Naive thymus-derived CD4-positive, alpha-beta T cell (primary cell): ENCODE results near the gene PDCD11. TPM values are rescaled to one million over a fixed set of nuclear protein-coding genes. Genes with fewer than 3 reads are reported as not detected.
A peak's percentile ranks its signal among the peaks of the same experiment; 100 is the strongest.

Experiments used
- ATAC-seq: fragments of 150-1000 bp; cut with Tn5 transposase; 2 replicates; pipeline ENCODE4 v1.10.0; 2021; ENCODE audit warnings: mild to moderate bottlenecking, moderate library complexity
- CTCF ChIA-PET: fragments of 350-600 bp; sonication (Branson Sonifier 250); formaldehyde crosslinking; loops from one replicate; lab custom pipeline; 2021; ENCODE audit warnings: antibody characterized with exemption; lab: Charles Lee
- POLR2A ChIA-PET: fragments of 350-600 bp; sonication (Branson Sonifier 250); formaldehyde crosslinking; loops from one replicate; lab custom pipeline; 2021; ENCODE audit warnings: antibody characterized with exemption, inconsistent platforms; lab: Charles Lee
- DNase-seq, 9 donors: peaks; one replicate each; pipeline versions ENCODE4 v3.0.0 to v3.0.0-alpha.2; 2020 to 2022; ENCODE audit warnings: mixed read lengths in 1 of 9
- H3K27ac ChIP-seq: one replicate; pipeline ENCODE4 v1.7.0; 2013; ENCODE audit warnings: mild to moderate bottlenecking, low read depth, low read length, moderate library complexity
- H3K27me3 ChIP-seq, 2 donors: one replicate each; pipeline ENCODE4 v1.7.0; 2013; ENCODE audit warnings: low read length in 2 of 2, mild to moderate bottlenecking in 2 of 2, moderate library complexity in 2 of 2; ENCODE audit not compliant: control insufficient read depth in 2 of 2, insufficient read depth in 2 of 2
- H3K36me3 ChIP-seq, 3 experiments: 1 replicate in 2 of 3; 2 replicates in 1 of 3; pipeline ENCODE4 v1.7.0; 2013; ENCODE audit warnings: low read length in 3 of 3, mild to moderate bottlenecking in 3 of 3, moderate library complexity in 1 of 3; ENCODE audit not compliant: insufficient read depth in 3 of 3, control insufficient read depth in 2 of 3
- H3K4me1 ChIP-seq, 2 donors: one replicate each; pipeline ENCODE4 v1.7.0; 2013; ENCODE audit warnings: low read length in 2 of 2, mild to moderate bottlenecking in 2 of 2, moderate library complexity in 1 of 2; ENCODE audit not compliant: control insufficient read depth in 2 of 2, insufficient read depth in 2 of 2
- H3K4me3 ChIP-seq: 2 replicates; pipeline ENCODE4 v1.7.0; 2013; ENCODE audit warnings: mild to moderate bottlenecking, low read length
- H3K9me3 ChIP-seq, 3 experiments: 1 replicate in 2 of 3; 2 replicates in 1 of 3; pipeline ENCODE4 v1.7.0; 2013; ENCODE audit warnings: low read length in 3 of 3; ENCODE audit not compliant: control insufficient read depth in 2 of 3
- H3K27ac Mint-ChIP-seq, 9 donors: one replicate each; pipeline ENCODE4 v1.8.0; 2020 to 2022; ENCODE audit warnings: mixed read lengths in 9 of 9, mild to moderate bottlenecking in 8 of 9, moderate library complexity in 5 of 9, inconsistent platforms in 2 of 9
- H3K27me3 Mint-ChIP-seq, 5 donors: one replicate each; pipeline ENCODE4 v1.8.0; 2021 to 2022; ENCODE audit warnings: mixed read lengths in 5 of 5, mild to moderate bottlenecking in 1 of 5
- H3K36me3 Mint-ChIP-seq, 5 donors: one replicate each; pipeline ENCODE4 v1.8.0; 2020 to 2022; ENCODE audit warnings: mixed read lengths in 5 of 5, mild to moderate bottlenecking in 3 of 5, inconsistent platforms in 1 of 5
- H3K4me1 Mint-ChIP-seq, 7 donors: one replicate each; pipeline ENCODE4 v1.8.0; 2020 to 2022; ENCODE audit warnings: mixed read lengths in 7 of 7, mild to moderate bottlenecking in 3 of 7, inconsistent platforms in 1 of 7
- H3K4me3 Mint-ChIP-seq, 10 donors: one replicate each; pipeline ENCODE4 v1.8.0; 2020 to 2022; ENCODE audit warnings: mild to moderate bottlenecking in 10 of 10, mixed read lengths in 10 of 10, moderate library complexity in 6 of 10, inconsistent platforms in 2 of 10
- H3K9me3 Mint-ChIP-seq, 11 donors: one replicate each; pipeline ENCODE4 v1.8.0; 2020 to 2022; ENCODE audit warnings: mixed read lengths in 11 of 11, mild to moderate bottlenecking in 4 of 11, inconsistent platforms in 1 of 11, moderate library complexity in 1 of 11
- intact Hi-C, 2 donors: fragments of 100-400 bp; cut with micrococcal nuclease; formaldehyde crosslinking; loops; one replicate each; pipeline ENCODE4 v1.15.1; 2023
- polyA plus RNA-seq, 2 donors: library from polyadenylated mRNA; unstranded; fragments of 300-500 nt; fragmentation: Illumina TruSeq; gene quantifications; one replicate each; pipeline ENCODE4 v1.2.3, GENCODE V29; 2021
- total RNA-seq, 6 experiments: library from RNA in 5 of 6; stranded (reverse) in 5 of 6; gene quantifications; 1 replicate in 5 of 6; 2 replicates in 1 of 6; pipeline ENCODE4 v1.2.3 and lab custom pipeline; 2021 to 2026

Gene PDCD11
- total and polyA plus RNA-seq, 7 experiments from 2014 or later = 7.5 to 56.3 (median 31.9) TPM

DNA sequence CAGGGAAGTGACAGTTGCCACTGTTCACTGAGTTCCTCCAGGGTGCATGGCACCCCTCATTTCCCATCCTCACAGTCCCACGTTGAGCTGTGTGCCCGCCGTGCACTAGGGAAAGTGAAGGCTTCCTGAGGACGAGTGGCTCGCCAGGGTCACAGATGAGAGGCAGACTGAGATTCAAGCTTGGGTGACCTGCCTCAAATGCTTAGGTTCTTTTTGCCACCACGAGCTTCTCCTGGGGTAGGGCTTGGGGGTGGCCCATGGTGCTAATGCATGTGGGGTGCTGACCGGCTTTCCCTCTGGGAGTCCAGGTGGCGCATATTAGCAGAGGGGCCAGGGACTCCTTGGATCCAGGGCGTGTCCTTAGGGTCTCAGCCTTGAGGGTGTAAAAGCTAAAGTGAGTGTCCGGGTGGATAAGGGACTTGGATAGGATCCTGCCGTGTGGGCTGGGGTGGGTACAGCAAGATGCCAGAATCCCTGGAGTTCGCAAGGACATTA lies 53.8 kb downstream of the PDCD11 start:
- Mint-ChIP-seq H3K27ac (peak overlapping the region in 7 of 9 donors; percentile 51 to 93 (median 79)), H3K36me3 (peaks cover 0 to 30% (median 8%) of the 10 kb centered on the region in 5 donors), H3K9me3 (peaks cover 0 to 1% (median 0%) of the 10 kb centered on the region in 11 donors), H3K4me1 (peaks cover 27 to 60% (median 47%) of the 10 kb centered on the region in 7 donors), H3K27me3 (no peaks in the 10 kb centered on the region), H3K4me3 (peak overlapping the region in 8 of 10 donors; percentile 53 to 97 (median 85))
- CTCF ChIA-PET = no interaction called here
- Histone ChIP-seq H3K9me3 (no peaks in the 10 kb centered on the region), H3K27me3 (no peaks in the 10 kb centered on the region), H3K4me3 (peak overlapping the region; percentile 77), H3K4me1 (peaks cover 18 to 34% of the 10 kb centered on the region in 2 donors), H3K27ac (peak overlapping the region; percentile 63), H3K36me3 (peaks cover 0 to 39% (median 3%) of the 10 kb centered on the region in 3 experiments)
- DNase-seq (no peak), ATAC-seq (no peak)
- intact Hi-C loops = loop anchor here in 1 of 2 donors (5.0 kb wide), 1 partner anchor 33 kb away; no protein-coding TSS in a partner anchor
- POLR2A ChIA-PET = interaction anchor here (1.3 kb wide), 1 partner anchor 16 kb away, joined by 3 read pairs; no protein-coding TSS in a partner anchor

DNA sequence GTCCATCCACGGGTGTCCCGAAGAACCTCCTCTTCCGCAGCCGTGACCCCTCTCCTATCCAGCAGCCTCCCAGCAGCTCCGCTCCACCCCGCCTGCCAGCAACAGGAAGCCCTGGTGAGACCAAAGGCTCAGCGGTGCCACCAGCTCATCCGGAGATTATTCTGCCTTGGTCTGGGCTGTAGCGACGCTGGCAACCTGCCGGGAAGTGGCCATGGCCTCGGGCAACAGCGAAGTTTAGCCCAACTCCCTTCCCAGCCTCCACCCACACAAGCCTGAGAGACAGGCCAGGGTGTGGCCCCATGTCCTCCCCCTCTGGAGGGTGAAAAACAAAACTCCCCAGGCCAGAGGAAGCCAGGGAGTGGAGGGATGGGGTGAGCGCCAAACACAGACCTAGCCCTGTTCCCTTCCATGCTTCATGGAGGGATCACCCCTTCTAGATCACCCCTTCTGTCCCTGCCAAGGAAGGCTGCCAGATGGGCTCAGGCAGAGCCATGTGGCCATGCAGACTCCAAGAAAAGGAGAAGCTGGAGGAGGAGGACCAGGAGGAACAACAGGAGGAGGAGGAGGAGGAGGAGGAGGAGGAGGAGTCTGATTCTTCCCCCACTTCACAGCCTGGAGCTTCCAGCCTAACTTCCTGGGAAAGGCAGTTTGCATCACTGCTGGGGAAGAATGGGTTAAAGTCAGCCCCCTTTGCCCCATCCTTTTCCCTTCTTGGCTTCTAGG lies 54.8 kb downstream of the PDCD11 start:
- POLR2A ChIA-PET = interaction anchor here (0.6 to 2.5 kb wide), 5 partner anchors 9 to 672 kb away, joined by 3 to 12 read pairs (median 3); no protein-coding TSS in a partner anchor
- Histone ChIP-seq H3K27ac (peak overlapping the region; percentile 63), H3K4me1 (peaks cover 18 to 34% of the 10 kb centered on the region in 2 donors), H3K4me3 (peak overlapping the region; percentile 77), H3K9me3 (no peaks in the 10 kb centered on the region), H3K36me3 (peaks cover 0 to 29% (median 0%) of the 10 kb centered on the region in 3 experiments), H3K27me3 (no peaks in the 10 kb centered on the region)
- peaks cover 0 to 30% (median 8%) of the 10 kb centered on the region in 5 donors for H3K36me3 Mint-ChIP-seq
- DNase-seq (peak in 7 of 9 donors; percentile 31 to 46 (median 44)), ATAC-seq (peak; percentile 71)
- H3K27ac Mint-ChIP-seq = peak overlapping the region; percentile 71 to 96 (median 79)
- peak overlapping the region; percentile 82 to 97 (median 90) for H3K4me3 Mint-ChIP-seq
- peaks cover 27 to 56% (median 47%) of the 10 kb centered on the region in 7 donors for H3K4me1 Mint-ChIP-seq
- H3K27me3 Mint-ChIP-seq = no peaks in the 10 kb centered on the region
- CTCF ChIA-PET = interaction anchor here (0.7 to 1.0 kb wide), 3 partner anchors 18 to 32 kb away, joined by 3 read pairs; partner anchors contain the start of gene CALHM3
- peaks cover 0 to 1% (median 0%) of the 10 kb centered on the region in 11 donors for H3K9me3 Mint-ChIP-seq
- intact Hi-C loops = loop anchor here (1.0 to 5.0 kb wide), 3 partner anchors 20 to 34 kb away; no protein-coding TSS in a partner anchor

DNA sequence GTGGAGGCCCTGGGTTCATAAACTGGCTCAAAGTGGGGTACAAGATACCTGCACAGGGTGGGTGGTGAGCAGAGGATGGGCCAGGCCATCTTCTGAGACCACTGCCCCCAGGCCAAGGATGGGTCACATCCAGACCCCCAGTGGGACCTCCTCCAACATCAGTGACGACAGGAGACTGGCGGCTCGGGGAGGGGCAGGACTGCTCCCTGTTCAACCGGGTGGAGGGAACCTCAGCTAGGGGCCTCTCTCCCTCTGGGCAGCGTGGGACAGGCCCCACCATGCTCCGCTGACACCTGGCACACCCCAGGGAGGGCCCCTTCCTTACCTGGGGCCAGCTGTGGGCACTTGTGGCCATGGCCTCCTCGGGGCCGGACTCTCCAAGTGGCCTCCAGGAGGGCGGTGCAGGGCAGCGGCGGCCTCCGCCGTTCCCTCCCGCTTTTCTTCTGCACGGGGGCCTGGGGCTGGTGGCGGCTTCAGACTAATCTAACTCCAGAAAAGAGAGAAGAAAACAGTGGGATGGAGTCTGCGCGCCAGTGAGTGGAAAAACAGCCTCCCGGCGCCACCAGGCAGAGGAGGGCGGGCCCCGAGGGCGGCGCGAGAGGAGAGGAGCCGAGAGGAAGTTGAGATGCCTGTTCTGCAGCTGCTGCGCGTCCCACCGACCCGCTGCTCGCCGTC lies 55.5 kb downstream of the PDCD11 start, which contains the start of gene CALHM2:
TSS of gene CALHM2 (minus strand) at position 540 of the 675 bp plus-strand sequence. CDS start 2,429 bp downstream, outside the sequence.
- H3K36me3 Mint-ChIP-seq = peaks cover 0 to 30% (median 8%) of the 10 kb centered on the region in 5 donors
- Histone ChIP-seq H3K4me1 (peaks cover 18 to 34% of the 10 kb centered on the region in 2 donors), H3K36me3 (peaks cover 0 to 22% (median 0%) of the 10 kb centered on the region in 3 experiments), H3K9me3 (no peaks in the 10 kb centered on the region), H3K27ac (peak within 1 kb of the TSS; percentile 63), H3K4me3 (peak within 1 kb of the TSS; percentile 77), H3K27me3 (no peaks in the 10 kb centered on the region)
- ATAC-seq (peak; percentile 79), DNase-seq (peak; percentile 24 to 72 (median 43))
- H3K27me3 Mint-ChIP-seq = no peaks in the 10 kb centered on the region
- intact Hi-C loops = loop anchor here (1.0 to 5.0 kb wide), 4 partner anchors 19 to 35 kb away; no protein-coding TSS in a partner anchor
- H3K9me3 Mint-ChIP-seq = peaks cover 0 to 1% (median 0%) of the 10 kb centered on the region in 11 donors
- peak within 1 kb of the TSS; percentile 51 to 96 (median 79) for H3K27ac Mint-ChIP-seq
- ChIA-PET POLR2A (interaction anchor here (1.2 to 2.5 kb wide), 3 partner anchors 8 to 38 kb away, joined by 3 to 12 read pairs (median 5); no protein-coding TSS in a partner anchor), CTCF (interaction anchor here (0.9 to 1.1 kb wide), 3 partner anchors 27 to 36 kb away, joined by 3 to 7 read pairs (median 3); partner anchors contain the start of gene CALHM3)
- H3K4me3 Mint-ChIP-seq = peak within 1 kb of the TSS; percentile 82 to 97 (median 90)
- H3K4me1 Mint-ChIP-seq = peaks cover 27 to 56% (median 47%) of the 10 kb centered on the region in 7 donors

DNA sequence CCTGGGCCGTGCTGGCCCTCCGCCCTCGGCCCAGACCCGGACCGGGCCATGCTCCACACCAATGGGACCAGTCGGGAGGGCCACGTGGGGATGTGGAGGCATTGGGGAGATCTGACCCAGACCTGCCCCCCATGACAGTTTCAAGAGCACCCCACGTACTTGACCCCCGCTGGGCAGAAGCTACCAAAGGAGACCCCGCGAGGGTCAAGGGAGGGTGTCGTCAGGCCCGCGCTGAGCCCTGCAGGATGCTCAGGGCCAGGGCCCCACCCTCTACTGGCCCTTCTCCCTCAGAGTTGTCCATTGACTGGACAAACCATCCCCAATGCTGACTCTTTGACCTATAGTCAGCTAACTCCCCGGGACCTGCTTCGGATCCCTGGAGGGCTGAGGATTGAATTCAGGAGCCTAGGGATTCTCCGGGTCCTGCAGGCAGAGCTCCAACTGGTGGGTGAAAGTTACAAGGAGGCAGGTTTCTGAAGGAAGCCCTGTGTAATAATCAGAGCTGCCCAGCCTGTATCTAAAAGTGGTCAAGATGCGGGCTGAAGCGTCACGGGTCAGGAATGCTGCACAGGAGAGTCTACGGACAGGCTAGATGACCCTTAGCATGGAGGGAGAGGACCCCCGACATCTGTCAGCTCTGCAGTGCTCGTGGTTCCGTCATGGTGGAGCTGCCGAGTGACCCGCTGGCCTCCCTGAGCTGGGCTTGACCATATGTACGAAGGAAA lies 56.2 kb downstream of the PDCD11 start:
- Histone ChIP-seq H3K9me3 (no peaks in the 10 kb centered on the region), H3K4me3 (peak overlapping the region; percentile 77), H3K27ac (peak overlapping the region; percentile 63), H3K4me1 (peaks cover 18 to 34% of the 10 kb centered on the region in 2 donors), H3K27me3 (no peaks in the 10 kb centered on the region), H3K36me3 (peaks cover 0 to 15% (median 0%) of the 10 kb centered on the region in 3 experiments)
- Mint-ChIP-seq H3K9me3 (peaks cover 0 to 1% (median 0%) of the 10 kb centered on the region in 11 donors), H3K4me1 (peaks cover 27 to 54% (median 44%) of the 10 kb centered on the region in 7 donors), H3K36me3 (peaks cover 0 to 28% (median 7%) of the 10 kb centered on the region in 5 donors), H3K4me3 (peak overlapping the region; percentile 82 to 97 (median 90)), H3K27ac (peak overlapping the region in 6 of 9 donors; percentile 5 to 93 (median 58)), H3K27me3 (no peaks in the 10 kb centered on the region)
- DNase-seq (no peak), ATAC-seq (no peak)
- ChIA-PET POLR2A (interaction anchor here (0.5 to 2.5 kb wide), 5 partner anchors 19 to 119 kb away, joined by 3 to 12 read pairs (median 3); no protein-coding TSS in a partner anchor), CTCF (interaction anchor here (1.1 kb wide), 1 partner anchor 36 kb away, joined by 7 read pairs; no protein-coding TSS in a partner anchor)
- intact Hi-C loops = loop anchor here (1.0 to 5.0 kb wide), 4 partner anchors 19 to 35 kb away; no protein-coding TSS in a partner anchor

GRCh38 chr10:103454026-103454425 lies 57.6 kb downstream of the PDCD11 start:
- Histone ChIP-seq H3K27me3 (no peaks in the 10 kb centered on the region), H3K36me3 (peaks cover 0 to 12% (median 0%) of the 10 kb centered on the region in 3 experiments), H3K9me3 (no peaks in the 10 kb centered on the region), H3K4me3 (no peak overlapping the region), H3K4me1 (peaks cover 18 to 30% of the 10 kb centered on the region in 2 donors), H3K27ac (no peak overlapping the region)
- no peaks in the 10 kb centered on the region for H3K27me3 Mint-ChIP-seq
- intact Hi-C loops = loop anchor here in 1 of 2 donors (5.0 kb wide), 1 partner anchor 37 kb away; no protein-coding TSS in a partner anchor
- peaks cover 0 to 1% (median 0%) of the 10 kb centered on the region in 11 donors for H3K9me3 Mint-ChIP-seq
- ChIA-PET CTCF (interaction anchor here (1.0 kb wide), 1 partner anchor 35 kb away, joined by 4 read pairs; no protein-coding TSS in a partner anchor), POLR2A (no interaction called here)
- H3K36me3 Mint-ChIP-seq = peaks cover 0 to 21% (median 0%) of the 10 kb centered on the region in 5 donors
- peaks cover 21 to 47% (median 35%) of the 10 kb centered on the region in 7 donors for H3K4me1 Mint-ChIP-seq
- peak overlapping the region in 3 of 10 donors; percentile 35 to 91 (median 76) for H3K4me3 Mint-ChIP-seq
- ATAC-seq (no peak), DNase-seq (no peak)
- H3K27ac Mint-ChIP-seq = peak overlapping the region in 4 of 9 donors; percentile 23 to 63 (median 52)
